NB4 (cell line): Measurements from ENCODE around the gene CDC16.

Source experiments
- POLR2A ChIP-seq: IDR thresholded peaks from 2 replicates; pipeline ENCODE4 v1.6.1; 2011; ENCODE audit warnings: mild to moderate bottlenecking; ENCODE audit not compliant: insufficient read length; ENCODE audit errors: extremely low read depth
- TF ChIP-seq, protein P1 (sequence below): IDR thresholded peaks from one replicate; pipeline ENCODE4 v1.5.1; 2012; ENCODE audit warnings: low read depth, low read length

DNA sequence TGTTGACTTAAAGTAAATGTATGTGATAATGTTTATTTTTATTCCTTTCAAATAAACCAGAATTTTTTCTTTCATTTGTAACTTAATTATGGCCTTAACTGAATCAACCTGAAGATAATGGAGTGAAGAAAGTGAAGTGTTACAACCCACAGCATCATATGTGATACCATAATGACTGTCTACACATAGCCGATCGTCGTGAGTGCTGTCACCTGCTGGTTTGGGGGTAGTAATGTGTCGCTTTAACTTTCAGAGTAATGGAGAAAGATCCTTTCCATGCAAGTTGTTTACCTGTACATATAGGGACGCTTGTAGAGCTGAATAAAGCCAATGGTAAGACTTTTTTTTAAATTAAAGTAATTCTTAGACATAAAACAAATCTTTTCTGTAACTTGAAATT, 9.9 kb downstream of the CDC16 start:
- TF ChIP-seq, protein P1, sequence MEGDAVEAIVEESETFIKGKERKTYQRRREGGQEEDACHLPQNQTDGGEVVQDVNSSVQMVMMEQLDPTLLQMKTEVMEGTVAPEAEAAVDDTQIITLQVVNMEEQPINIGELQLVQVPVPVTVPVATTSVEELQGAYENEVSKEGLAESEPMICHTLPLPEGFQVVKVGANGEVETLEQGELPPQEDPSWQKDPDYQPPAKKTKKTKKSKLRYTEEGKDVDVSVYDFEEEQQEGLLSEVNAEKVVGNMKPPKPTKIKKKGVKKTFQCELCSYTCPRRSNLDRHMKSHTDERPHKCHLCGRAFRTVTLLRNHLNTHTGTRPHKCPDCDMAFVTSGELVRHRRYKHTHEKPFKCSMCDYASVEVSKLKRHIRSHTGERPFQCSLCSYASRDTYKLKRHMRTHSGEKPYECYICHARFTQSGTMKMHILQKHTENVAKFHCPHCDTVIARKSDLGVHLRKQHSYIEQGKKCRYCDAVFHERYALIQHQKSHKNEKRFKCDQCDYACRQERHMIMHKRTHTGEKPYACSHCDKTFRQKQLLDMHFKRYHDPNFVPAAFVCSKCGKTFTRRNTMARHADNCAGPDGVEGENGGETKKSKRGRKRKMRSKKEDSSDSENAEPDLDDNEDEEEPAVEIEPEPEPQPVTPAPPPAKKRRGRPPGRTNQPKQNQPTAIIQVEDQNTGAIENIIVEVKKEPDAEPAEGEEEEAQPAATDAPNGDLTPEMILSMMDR = no peak
- no peak for TF ChIP-seq POLR2A
